WI38 (cell line): ENCODE data around the gene ADM2.

Experiments used
- H3K4me3 ChIP-seq: 2 replicates; pipeline ENCODE4 v1.5.1; 2011; ENCODE audit warnings: low read depth, mild to moderate bottlenecking, control low read depth, low read length
- CTCF ChIP-seq: IDR thresholded peaks from 2 replicates; pipeline ENCODE4 v1.5.1; 2012; ENCODE audit warnings: low read depth, mild to moderate bottlenecking, control low read depth, low read length

The ADM2 gene

GRCh38 chr22:50437511-50438304 is 43.6 kb upstream of the ADM2 start:
- H3K4me3 ChIP-seq, result no peak overlapping the region
- no peak for TF ChIP-seq CTCF

- H3K4me3 ChIP-seq, result no peak overlapping the region
Observed at GRCh38 chr22:50438305-50439275, 42.8 kb upstream of the ADM2 start.

GRCh38 chr22:50439314-50439870 is 42.0 kb upstream of the ADM2 start:
- no peak overlapping the region for H3K4me3 ChIP-seq
- no peak for TF ChIP-seq CTCF

More at GRCh38 chr22:50438305-50439275, 42.8 kb upstream of the ADM2 start:
- no peak for TF ChIP-seq CTCF

GRCh38 chr22:50439871-50440331 is 41.4 kb upstream of the ADM2 start:
- H3K4me3 ChIP-seq, result no peak overlapping the region

GRCh38 chr22:50440544-50441249 is 40.6 kb upstream of the ADM2 start:
- TF ChIP-seq CTCF, result no peak

More at GRCh38 chr22:50439871-50440331, 41.4 kb upstream of the ADM2 start:
- TF ChIP-seq CTCF, result no peak

GRCh38 chr22:50441428-50441993 is 39.8 kb upstream of the ADM2 start:
- no peak for TF ChIP-seq CTCF
- no peak overlapping the region for H3K4me3 ChIP-seq

More at GRCh38 chr22:50440544-50441249, 40.6 kb upstream of the ADM2 start:
- H3K4me3 ChIP-seq, result no peak overlapping the region
